ENCODE results near the gene RASA1.

Gene RASA1

DNA sequence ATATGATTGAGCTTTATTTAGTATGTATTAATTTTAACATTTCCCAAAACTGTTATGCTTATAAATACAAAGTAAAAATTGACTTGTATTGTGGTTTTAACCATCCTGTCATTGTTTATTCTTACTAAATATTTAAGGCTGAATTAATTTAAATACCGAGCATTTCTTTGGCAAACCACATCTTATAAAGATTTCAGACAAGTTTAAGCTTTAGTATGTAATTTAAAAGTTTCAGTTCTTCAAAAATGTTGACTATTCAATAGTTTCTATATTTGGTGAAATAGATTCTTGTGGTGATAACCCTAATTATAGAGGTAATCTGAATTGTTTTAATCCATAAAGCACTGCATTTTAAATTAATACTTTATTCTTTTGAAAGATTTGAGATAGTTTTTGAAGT is 79.6 kb downstream of the RASA1 start:
- Histone ChIP-seq H3K4me3 (ENCODE audit: low read length) (no peak overlapping the region), H2AFZ (ENCODE audit: low read depth, low read length) (no peak overlapping the region), H3K9me3 (ENCODE audit: low read length) (peaks cover 2% of the 10 kb centered on the region), H3K4me1 (ENCODE audit: insufficient read depth, low read length) (no peaks in the 10 kb centered on the region), H3K36me3 (ENCODE audit: insufficient read depth, low read length) (peaks cover 22% of the 10 kb centered on the region), H3K27me3 (ENCODE audit: insufficient read depth, low read length) (no peaks in the 10 kb centered on the region)

- no peak overlapping the region for H2AFZ ChIP-seq (ENCODE audit: low read depth, low read length)
- no peaks in the 10 kb centered on the region for H3K27me3 ChIP-seq (ENCODE audit: insufficient read depth, low read length)
- H3K4me3 ChIP-seq (ENCODE audit: low read length): no peak overlapping the region
- H3K4me1 ChIP-seq (ENCODE audit: insufficient read depth, low read length): no peaks in the 10 kb centered on the region
- peaks cover 2% of the 10 kb centered on the region for H3K9me3 ChIP-seq (ENCODE audit: low read length)
- peaks cover 19% of the 10 kb centered on the region for H3K36me3 ChIP-seq (ENCODE audit: insufficient read depth, low read length)
Measured at GRCh38 chr5:87347841-87348240, 80.2 kb downstream of the RASA1 start.

GRCh38 chr5:87354496-87354895 is 86.8 kb downstream of the RASA1 start:
- no peaks in the 10 kb centered on the region for H3K27me3 ChIP-seq (ENCODE audit: insufficient read depth, low read length)
- no peaks in the 10 kb centered on the region for H3K4me1 ChIP-seq (ENCODE audit: insufficient read depth, low read length)
- no peak overlapping the region for H2AFZ ChIP-seq (ENCODE audit: low read depth, low read length)
- H3K36me3 ChIP-seq (ENCODE audit: insufficient read depth, low read length): peaks cover 39% of the 10 kb centered on the region
- H3K9me3 ChIP-seq (ENCODE audit: low read length): peaks cover 2% of the 10 kb centered on the region
- no peak overlapping the region for H3K4me3 ChIP-seq (ENCODE audit: low read length)

- peaks cover 2% of the 10 kb centered on the region for H3K9me3 ChIP-seq (ENCODE audit: low read length)
- H2AFZ ChIP-seq (ENCODE audit: low read depth, low read length): no peak overlapping the region
- H3K36me3 ChIP-seq (ENCODE audit: insufficient read depth, low read length): peaks cover 56% of the 10 kb centered on the region
- H3K27me3 ChIP-seq (ENCODE audit: insufficient read depth, low read length): no peaks in the 10 kb centered on the region
- H3K4me3 ChIP-seq (ENCODE audit: low read length): no peak overlapping the region
- no peaks in the 10 kb centered on the region for H3K4me1 ChIP-seq (ENCODE audit: insufficient read depth, low read length)
Measured at GRCh38 chr5:87359106-87359505, 91.4 kb downstream of the RASA1 start.

- H3K36me3 ChIP-seq (ENCODE audit: insufficient read depth, low read length): peaks cover 53% of the 10 kb centered on the region
- H3K4me1 ChIP-seq (ENCODE audit: insufficient read depth, low read length): no peaks in the 10 kb centered on the region
- peaks cover 2% of the 10 kb centered on the region for H3K9me3 ChIP-seq (ENCODE audit: low read length)
Measured at GRCh38 chr5:87360132-87360531, 92.4 kb downstream of the RASA1 start.

DNA sequence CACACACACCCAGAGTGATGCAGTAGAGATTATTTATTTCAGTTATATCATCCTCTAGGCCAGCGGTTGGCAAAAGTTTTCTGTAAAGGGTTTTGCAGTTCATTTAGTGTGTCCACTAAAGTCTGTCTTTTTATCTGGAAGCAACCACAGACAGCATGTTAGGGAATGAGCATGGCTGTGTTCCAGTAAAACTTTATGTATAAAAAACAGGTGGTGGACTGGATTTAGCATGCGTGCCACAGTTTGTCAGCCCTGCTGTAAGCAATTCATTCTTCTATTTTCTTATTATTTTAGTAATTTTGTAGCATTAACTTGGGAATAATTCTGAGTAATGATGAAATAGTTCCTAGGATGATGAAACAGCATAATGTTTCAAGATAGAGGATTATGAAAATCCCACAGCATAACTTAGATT is 93.4 kb downstream of the RASA1 start:
- Histone ChIP-seq H3K27me3 (ENCODE audit: insufficient read depth, low read length) (no peaks in the 10 kb centered on the region), H3K36me3 (ENCODE audit: insufficient read depth, low read length) (peaks cover 48% of the 10 kb centered on the region), H3K4me3 (ENCODE audit: low read length) (no peak overlapping the region), H3K9me3 (ENCODE audit: low read length) (peaks cover 2% of the 10 kb centered on the region), H2AFZ (ENCODE audit: low read depth, low read length) (no peak overlapping the region), H3K4me1 (ENCODE audit: insufficient read depth, low read length) (no peaks in the 10 kb centered on the region)

More at GRCh38 chr5:87360132-87360531, 92.4 kb downstream of the RASA1 start:
- no peaks in the 10 kb centered on the region for H3K27me3 ChIP-seq (ENCODE audit: insufficient read depth, low read length)
- H2AFZ ChIP-seq (ENCODE audit: low read depth, low read length): no peak overlapping the region
- no peak overlapping the region for H3K4me3 ChIP-seq (ENCODE audit: low read length)

- H2AFZ ChIP-seq (ENCODE audit: low read depth, low read length): no peak overlapping the region
- H3K4me3 ChIP-seq (ENCODE audit: low read length): no peak overlapping the region
- peaks cover 47% of the 10 kb centered on the region for H3K36me3 ChIP-seq (ENCODE audit: insufficient read depth, low read length)
- H3K27me3 ChIP-seq (ENCODE audit: insufficient read depth, low read length): no peaks in the 10 kb centered on the region
- no peaks in the 10 kb centered on the region for H3K4me1 ChIP-seq (ENCODE audit: insufficient read depth, low read length)
- H3K9me3 ChIP-seq (ENCODE audit: low read length): no peaks in the 10 kb centered on the region
Measured at GRCh38 chr5:87361536-87362213, 94.0 kb downstream of the RASA1 start.

DNA sequence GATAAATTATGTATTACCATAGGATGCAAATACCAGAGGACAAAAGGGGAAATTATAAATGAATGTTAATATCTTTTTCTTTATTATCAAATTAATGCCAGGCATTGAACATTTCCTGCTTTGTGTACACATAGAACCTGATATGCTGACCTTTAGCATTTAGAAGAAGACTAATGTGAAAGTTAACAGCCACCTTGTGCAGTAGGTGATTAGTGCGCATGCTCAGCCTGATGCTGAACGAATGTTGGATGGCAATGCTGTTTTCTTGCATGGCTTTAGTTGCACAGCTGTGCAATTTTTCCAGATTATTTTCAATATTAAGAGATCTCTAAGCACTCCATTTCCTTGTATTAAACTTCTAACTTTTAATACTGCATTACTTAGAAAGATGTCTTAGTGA is 99.6 kb downstream of the RASA1 start:
- no peaks in the 10 kb centered on the region for H3K4me1 ChIP-seq (ENCODE audit: insufficient read depth, low read length)
- no peaks in the 10 kb centered on the region for H3K9me3 ChIP-seq (ENCODE audit: low read length)
- H3K4me3 ChIP-seq (ENCODE audit: low read length): no peak overlapping the region
- H3K36me3 ChIP-seq (ENCODE audit: insufficient read depth, low read length): peaks cover 55% of the 10 kb centered on the region
- H3K27me3 ChIP-seq (ENCODE audit: insufficient read depth, low read length): no peaks in the 10 kb centered on the region
- no peak overlapping the region for H2AFZ ChIP-seq (ENCODE audit: low read depth, low read length)

DNA sequence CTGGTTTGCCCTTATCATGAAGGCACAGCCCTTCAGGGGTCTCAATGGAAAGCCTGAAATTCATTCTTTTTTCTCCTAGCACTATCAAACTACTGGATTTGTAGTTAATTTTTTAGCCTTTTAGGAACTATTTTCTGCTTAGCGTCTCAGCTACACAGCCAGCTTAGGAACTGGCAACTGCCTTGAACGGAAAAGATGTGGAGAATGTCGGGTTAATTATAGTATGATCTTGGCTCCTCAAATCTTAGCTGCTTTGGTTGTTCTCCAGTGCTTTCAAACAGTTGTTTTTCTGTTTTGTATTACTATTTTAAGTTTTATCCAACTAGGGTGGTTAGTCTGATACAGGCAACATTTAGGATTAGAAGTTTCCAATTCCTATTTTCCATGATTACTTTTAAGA is 100.9 kb downstream of the RASA1 start:
- H3K27me3 ChIP-seq (ENCODE audit: insufficient read depth, low read length): no peaks in the 10 kb centered on the region

GRCh38 chr5:87369431-87369830 is 101.7 kb downstream of the RASA1 start:
- peaks cover 49% of the 10 kb centered on the region for H3K36me3 ChIP-seq (ENCODE audit: insufficient read depth, low read length)
- H3K4me1 ChIP-seq (ENCODE audit: insufficient read depth, low read length): no peaks in the 10 kb centered on the region
- no peak overlapping the region for H3K4me3 ChIP-seq (ENCODE audit: low read length)
- no peaks in the 10 kb centered on the region for H3K27me3 ChIP-seq (ENCODE audit: insufficient read depth, low read length)
- no peak overlapping the region for H2AFZ ChIP-seq (ENCODE audit: low read depth, low read length)
- H3K9me3 ChIP-seq (ENCODE audit: low read length): no peaks in the 10 kb centered on the region

More for the DNA sequence above, 100.9 kb downstream of the RASA1 start:
- no peaks in the 10 kb centered on the region for H3K4me1 ChIP-seq (ENCODE audit: insufficient read depth, low read length)
- H3K36me3 ChIP-seq (ENCODE audit: insufficient read depth, low read length): peaks cover 53% of the 10 kb centered on the region
- H3K4me3 ChIP-seq (ENCODE audit: low read length): no peak overlapping the region
- H3K9me3 ChIP-seq (ENCODE audit: low read length): no peaks in the 10 kb centered on the region
- no peak overlapping the region for H2AFZ ChIP-seq (ENCODE audit: low read depth, low read length)

- Histone ChIP-seq H3K4me1 (ENCODE audit: insufficient read depth, low read length) (no peaks in the 10 kb centered on the region), H3K27me3 (ENCODE audit: insufficient read depth, low read length) (no peaks in the 10 kb centered on the region), H2AFZ (ENCODE audit: low read depth, low read length) (no peak overlapping the region), H3K36me3 (ENCODE audit: insufficient read depth, low read length) (peaks cover 54% of the 10 kb centered on the region), H3K4me3 (ENCODE audit: low read length) (no peak overlapping the region), H3K9me3 (ENCODE audit: low read length) (no peaks in the 10 kb centered on the region)
Measured at GRCh38 chr5:87372705-87373104, 105.0 kb downstream of the RASA1 start.

DNA sequence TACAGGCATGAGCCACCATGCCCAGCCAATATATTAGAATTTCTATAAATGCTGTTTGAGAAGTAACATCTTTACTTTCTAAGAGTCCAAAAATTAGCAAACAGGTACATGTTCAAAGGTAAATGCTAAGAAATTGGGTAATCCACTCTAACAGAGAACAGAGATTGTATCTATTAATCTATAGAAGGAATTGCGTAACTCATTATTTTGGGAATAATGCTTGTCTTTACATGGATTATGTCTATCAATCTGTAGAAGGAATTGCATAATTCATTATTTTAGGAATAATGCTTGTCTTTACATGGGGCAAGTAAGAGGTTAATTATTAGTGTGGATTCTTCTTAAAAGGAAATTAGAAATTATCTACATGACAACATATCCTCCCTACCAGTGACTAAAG is 114.5 kb downstream of the RASA1 start:
- Histone ChIP-seq H3K4me1 (ENCODE audit: insufficient read depth, low read length) (no peaks in the 10 kb centered on the region), H3K9me3 (ENCODE audit: low read length) (no peaks in the 10 kb centered on the region), H3K27me3 (ENCODE audit: insufficient read depth, low read length) (no peaks in the 10 kb centered on the region), H3K4me3 (ENCODE audit: low read length) (no peak overlapping the region), H2AFZ (ENCODE audit: low read depth, low read length) (no peak overlapping the region), H3K36me3 (ENCODE audit: insufficient read depth, low read length) (peaks cover 77% of the 10 kb centered on the region)

- no peaks in the 10 kb centered on the region for H3K9me3 ChIP-seq (ENCODE audit: low read length)
- no peak overlapping the region for H3K4me3 ChIP-seq (ENCODE audit: low read length)
- peaks cover 78% of the 10 kb centered on the region for H3K36me3 ChIP-seq (ENCODE audit: insufficient read depth, low read length)
- no peak overlapping the region for H2AFZ ChIP-seq (ENCODE audit: low read depth, low read length)
- H3K27me3 ChIP-seq (ENCODE audit: insufficient read depth, low read length): no peaks in the 10 kb centered on the region
- no peaks in the 10 kb centered on the region for H3K4me1 ChIP-seq (ENCODE audit: insufficient read depth, low read length)
Measured at GRCh38 chr5:87383216-87383615, 115.5 kb downstream of the RASA1 start.

GRCh38 chr5:87385802-87386201 is 118.1 kb downstream of the RASA1 start:
- H3K36me3 ChIP-seq (ENCODE audit: insufficient read depth, low read length): peaks cover 76% of the 10 kb centered on the region
- H2AFZ ChIP-seq (ENCODE audit: low read depth, low read length): no peak overlapping the region
- no peaks in the 10 kb centered on the region for H3K4me1 ChIP-seq (ENCODE audit: insufficient read depth, low read length)
- H3K9me3 ChIP-seq (ENCODE audit: low read length): no peaks in the 10 kb centered on the region
- H3K27me3 ChIP-seq (ENCODE audit: insufficient read depth, low read length): no peaks in the 10 kb centered on the region
- no peak overlapping the region for H3K4me3 ChIP-seq (ENCODE audit: low read length)
